ENCODE measurements around the gene DHODH.

The DHODH gene

GRCh38 chr16:72014675-72015074, 6.1 kb downstream of the DHODH start:
- Histone ChIP-seq H3K4me3 (ENCODE audit: insufficient read length, low read depth) (no peak overlapping the region), H3K9ac (ENCODE audit: insufficient read length, low read depth) (no peak overlapping the region), H3K36me3 (ENCODE audit: insufficient read depth, insufficient read length, low read length) (peaks cover 62% of the 10 kb centered on the region), H3K27me3 (ENCODE audit: insufficient read depth, insufficient read length) (no peaks in the 10 kb centered on the region), H3K9me3 (ENCODE audit: insufficient read depth, low read length) (no peaks in the 10 kb centered on the region), H3K4me1 (ENCODE audit: insufficient read depth, insufficient read length) (peaks cover 10% of the 10 kb centered on the region)
- no peak for DNase-seq (ENCODE audit: low read depth, low spot score)
- TF ChIP-seq ZNF274 (IDR thresholded peaks at IDR 0.05; ENCODE audit: low read depth, low read length): no peak
- TF ChIP-seq SUZ12 (IDR thresholded peaks at IDR 0.05; ENCODE audit: extremely low read depth, insufficient read depth, insufficient read length): no peak
- TF ChIP-seq YY1 (IDR thresholded peaks at IDR 0.05; ENCODE audit: insufficient read depth, insufficient read length): no peak

GRCh38 chr16:72015124-72015523, 6.6 kb downstream of the DHODH start:
- no peak for DNase-seq (ENCODE audit: low read depth, low spot score)
- H3K4me3 ChIP-seq (ENCODE audit: insufficient read length, low read depth): no peak overlapping the region
- TF ChIP-seq SUZ12 (IDR thresholded peaks at IDR 0.05; ENCODE audit: extremely low read depth, insufficient read depth, insufficient read length): no peak
- no peak for TF ChIP-seq YY1 (IDR thresholded peaks at IDR 0.05; ENCODE audit: insufficient read depth, insufficient read length)
- no peak for TF ChIP-seq ZNF274 (IDR thresholded peaks at IDR 0.05; ENCODE audit: low read depth, low read length)
- H3K27me3 ChIP-seq (ENCODE audit: insufficient read depth, insufficient read length): no peaks in the 10 kb centered on the region
- H3K9me3 ChIP-seq (ENCODE audit: insufficient read depth, low read length): no peaks in the 10 kb centered on the region
- H3K36me3 ChIP-seq (ENCODE audit: insufficient read depth, insufficient read length, low read length): peaks cover 62% of the 10 kb centered on the region
- no peak overlapping the region for H3K9ac ChIP-seq (ENCODE audit: insufficient read length, low read depth)
- peaks cover 10% of the 10 kb centered on the region for H3K4me1 ChIP-seq (ENCODE audit: insufficient read depth, insufficient read length)

GRCh38 chr16:72018470-72018869, 9.9 kb downstream of the DHODH start:
- DNase-seq (ENCODE audit: low read depth, low spot score): no peak
- peaks cover 74% of the 10 kb centered on the region for H3K36me3 ChIP-seq (ENCODE audit: insufficient read depth, insufficient read length, low read length)
- TF ChIP-seq SUZ12 (IDR thresholded peaks at IDR 0.05; ENCODE audit: extremely low read depth, insufficient read depth, insufficient read length) (no peak), ZNF274 (IDR thresholded peaks at IDR 0.05; ENCODE audit: low read depth, low read length) (no peak), YY1 (IDR thresholded peaks at IDR 0.05; ENCODE audit: insufficient read depth, insufficient read length) (no peak)
- H3K27me3 ChIP-seq (ENCODE audit: insufficient read depth, insufficient read length): no peaks in the 10 kb centered on the region
- peaks cover 5% of the 10 kb centered on the region for H3K4me1 ChIP-seq (ENCODE audit: insufficient read depth, insufficient read length)
- H3K4me3 ChIP-seq (ENCODE audit: insufficient read length, low read depth): no peak overlapping the region
- no peaks in the 10 kb centered on the region for H3K9me3 ChIP-seq (ENCODE audit: insufficient read depth, low read length)
- H3K9ac ChIP-seq (ENCODE audit: insufficient read length, low read depth): no peak overlapping the region

- H3K27me3 ChIP-seq (ENCODE audit: insufficient read depth, insufficient read length): no peaks in the 10 kb centered on the region
- TF ChIP-seq YY1 (IDR thresholded peaks at IDR 0.05; ENCODE audit: insufficient read depth, insufficient read length) (no peak), SUZ12 (IDR thresholded peaks at IDR 0.05; ENCODE audit: extremely low read depth, insufficient read depth, insufficient read length) (no peak), ZNF274 (IDR thresholded peaks at IDR 0.05; ENCODE audit: low read depth, low read length) (no peak)
- H3K4me1 ChIP-seq (ENCODE audit: insufficient read depth, insufficient read length): no peaks in the 10 kb centered on the region
- H3K4me3 ChIP-seq (ENCODE audit: insufficient read length, low read depth): no peak overlapping the region
- no peak overlapping the region for H3K9ac ChIP-seq (ENCODE audit: insufficient read length, low read depth)
- no peaks in the 10 kb centered on the region for H3K9me3 ChIP-seq (ENCODE audit: insufficient read depth, low read length)
- peaks cover 77% of the 10 kb centered on the region for H3K36me3 ChIP-seq (ENCODE audit: insufficient read depth, insufficient read length, low read length)
- DNase-seq (ENCODE audit: low read depth, low spot score): no peak
These were observed 12.5 kb downstream of the DHODH start for GRCh38 chr16:72021043-72021442.

GRCh38 chr16:72022127-72022526, 13.6 kb downstream of the DHODH start:
- Histone ChIP-seq H3K36me3 (ENCODE audit: insufficient read depth, insufficient read length, low read length) (peaks cover 67% of the 10 kb centered on the region), H3K4me3 (ENCODE audit: insufficient read length, low read depth) (no peak overlapping the region), H3K4me1 (ENCODE audit: insufficient read depth, insufficient read length) (no peaks in the 10 kb centered on the region), H3K9me3 (ENCODE audit: insufficient read depth, low read length) (no peaks in the 10 kb centered on the region), H3K9ac (ENCODE audit: insufficient read length, low read depth) (no peak overlapping the region), H3K27me3 (ENCODE audit: insufficient read depth, insufficient read length) (no peaks in the 10 kb centered on the region)
- TF ChIP-seq YY1 (IDR thresholded peaks at IDR 0.05; ENCODE audit: insufficient read depth, insufficient read length): no peak
- no peak for TF ChIP-seq ZNF274 (IDR thresholded peaks at IDR 0.05; ENCODE audit: low read depth, low read length)
- no peak for TF ChIP-seq SUZ12 (IDR thresholded peaks at IDR 0.05; ENCODE audit: extremely low read depth, insufficient read depth, insufficient read length)
- no peak for DNase-seq (ENCODE audit: low read depth, low spot score)

GRCh38 chr16:72023962-72024361, 15.4 kb downstream of the DHODH start:
- no peaks in the 10 kb centered on the region for H3K4me1 ChIP-seq (ENCODE audit: insufficient read depth, insufficient read length)
- H3K4me3 ChIP-seq (ENCODE audit: insufficient read length, low read depth): no peak overlapping the region
- TF ChIP-seq ZNF274 (IDR thresholded peaks at IDR 0.05; ENCODE audit: low read depth, low read length) (no peak), SUZ12 (IDR thresholded peaks at IDR 0.05; ENCODE audit: extremely low read depth, insufficient read depth, insufficient read length) (no peak), YY1 (IDR thresholded peaks at IDR 0.05; ENCODE audit: insufficient read depth, insufficient read length) (no peak)
- no peaks in the 10 kb centered on the region for H3K27me3 ChIP-seq (ENCODE audit: insufficient read depth, insufficient read length)
- no peaks in the 10 kb centered on the region for H3K9me3 ChIP-seq (ENCODE audit: insufficient read depth, low read length)
- no peak overlapping the region for H3K9ac ChIP-seq (ENCODE audit: insufficient read length, low read depth)
- DNase-seq (ENCODE audit: low read depth, low spot score): no peak
- peaks cover 58% of the 10 kb centered on the region for H3K36me3 ChIP-seq (ENCODE audit: insufficient read depth, insufficient read length, low read length)

GRCh38 chr16:72024862-72025382, 16.4 kb downstream of the DHODH start:
- DNase-seq (ENCODE audit: low read depth, low spot score): no peak
- TF ChIP-seq SUZ12 (IDR thresholded peaks at IDR 0.05; ENCODE audit: extremely low read depth, insufficient read depth, insufficient read length): no peak
- no peak for TF ChIP-seq YY1 (IDR thresholded peaks at IDR 0.05; ENCODE audit: insufficient read depth, insufficient read length)
- no peak for TF ChIP-seq ZNF274 (IDR thresholded peaks at IDR 0.05; ENCODE audit: low read depth, low read length)
- Histone ChIP-seq H3K9me3 (ENCODE audit: insufficient read depth, low read length) (no peaks in the 10 kb centered on the region), H3K36me3 (ENCODE audit: insufficient read depth, insufficient read length, low read length) (peaks cover 54% of the 10 kb centered on the region), H3K4me1 (ENCODE audit: insufficient read depth, insufficient read length) (no peaks in the 10 kb centered on the region), H3K4me3 (ENCODE audit: insufficient read length, low read depth) (no peak overlapping the region), H3K9ac (ENCODE audit: insufficient read length, low read depth) (no peak overlapping the region), H3K27me3 (ENCODE audit: insufficient read depth, insufficient read length) (no peaks in the 10 kb centered on the region)

All from NT2/D1 (cell line).